Stimulated activated naive CD8-positive, alpha-beta T cell treated with anti-CD3 and anti-CD28 coated beads, Interleukin-15, amount 100 ng/mL, for 72 hours (primary cell): ENCODE results near the gene ITCH.
"Not testable (repeated sequence)": the region's sequence is repeated elsewhere in the genome, so short reads cannot be mapped to it uniquely, and the experiment has no call there.

Experiments used
- ATAC-seq: fragments of 150-1000 bp; cut with Tn5 transposase; 2 replicates; pipeline ENCODE4 v1.10.0; 2021; ENCODE audit warnings: mild to moderate bottlenecking, moderate library complexity
- DNase-seq, 2 donors: peaks; one replicate each; pipeline ENCODE4 v3.0.0; 2021 to 2022
- H3K27ac Mint-ChIP-seq, 2 donors: one replicate each; pipeline ENCODE4 v1.8.0; 2022; ENCODE audit warnings: mild to moderate bottlenecking in 2 of 2, mixed read lengths in 2 of 2, moderate library complexity in 2 of 2
- H3K27me3 Mint-ChIP-seq: one replicate; pipeline ENCODE4 v1.8.0; 2022; ENCODE audit warnings: mixed read lengths
- H3K4me1 Mint-ChIP-seq: one replicate; pipeline ENCODE4 v1.8.0; 2022; ENCODE audit warnings: mild to moderate bottlenecking, mixed read lengths
- H3K4me3 Mint-ChIP-seq, 2 donors: one replicate each; pipeline ENCODE4 v1.8.0; 2022; ENCODE audit warnings: mild to moderate bottlenecking in 2 of 2, mixed read lengths in 2 of 2, moderate library complexity in 1 of 2
- H3K9me3 Mint-ChIP-seq, 2 donors: one replicate each; pipeline ENCODE4 v1.8.0; 2022; ENCODE audit warnings: mixed read lengths in 2 of 2

The ITCH gene

GRCh38 chr20:34511891-34512265, 148.8 kb downstream of the ITCH start:
- Mint-ChIP-seq H3K9me3 (no peaks in the 10 kb centered on the region), H3K27me3 (no peaks in the 10 kb centered on the region), H3K4me1 (peaks cover 10% of the 10 kb centered on the region), H3K4me3 (no peak overlapping the region), H3K27ac (no peak overlapping the region)
- DNase-seq (no peak), ATAC-seq (no peak)

DNA sequence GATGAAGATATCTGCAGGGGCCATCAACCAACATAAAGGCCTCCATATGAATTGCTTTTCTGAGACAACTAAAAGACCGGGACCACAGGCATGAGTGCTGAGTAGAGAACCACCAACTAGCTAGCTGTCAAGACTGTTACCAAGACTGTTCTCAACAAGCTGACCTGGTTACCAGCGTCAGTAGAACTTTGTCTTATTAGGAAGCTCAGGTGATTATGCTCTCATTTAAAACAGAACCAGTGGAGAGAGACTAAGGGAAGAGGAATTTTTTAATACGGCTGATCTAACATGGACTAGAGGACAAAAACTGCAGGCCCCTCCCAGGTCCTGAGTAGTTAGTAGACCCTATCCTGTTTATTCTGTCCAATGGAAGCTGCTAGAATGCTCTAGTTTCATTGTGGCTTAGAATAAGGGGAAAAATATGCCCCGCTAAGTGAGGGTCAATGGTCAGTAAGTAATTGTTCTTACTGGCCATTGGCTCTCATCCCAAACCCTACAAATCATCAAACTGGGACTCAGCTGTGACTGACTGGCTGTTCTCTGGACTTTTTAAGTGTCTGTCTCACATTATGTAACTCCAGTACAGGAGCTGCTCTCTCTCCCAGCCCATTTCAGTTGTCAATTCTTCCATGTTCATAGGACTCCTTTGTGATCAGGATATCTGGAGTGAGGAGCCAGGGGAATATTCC, 149.3 kb downstream of the ITCH start:
- Mint-ChIP-seq H3K27ac (peak overlapping the region in 1 of 2 donors; percentile 49), H3K9me3 (no peaks in the 10 kb centered on the region), H3K4me3 (no peak overlapping the region), H3K4me1 (peaks cover 10% of the 10 kb centered on the region), H3K27me3 (no peaks in the 10 kb centered on the region)
- ATAC-seq (no peak), DNase-seq (no peak)

GRCh38 chr20:34512955-34513419, 149.9 kb downstream of the ITCH start:
- ATAC-seq (no peak), DNase-seq (no peak)
- no peaks in the 10 kb centered on the region for H3K27me3 Mint-ChIP-seq
- H3K4me3 Mint-ChIP-seq: no peak overlapping the region
- H3K9me3 Mint-ChIP-seq: no peaks in the 10 kb centered on the region
- H3K27ac Mint-ChIP-seq: no peak overlapping the region
- peaks cover 15% of the 10 kb centered on the region for H3K4me1 Mint-ChIP-seq

- Mint-ChIP-seq H3K4me1 (peaks cover 23% of the 10 kb centered on the region), H3K27ac (peak overlapping the region in 1 of 2 donors; percentile 8)
- not testable (repeated sequence) for DNase-seq, H3K4me3 Mint-ChIP-seq, H3K9me3 Mint-ChIP-seq, ATAC-seq, H3K27me3 Mint-ChIP-seq
Observed at GRCh38 chr20:34514034-34514433, 151.0 kb downstream of the ITCH start.

GRCh38 chr20:34514897-34515483, 151.9 kb downstream of the ITCH start:
- H3K4me3 Mint-ChIP-seq: peak overlapping the region; percentile 99 to 100
- no peaks in the 10 kb centered on the region for H3K9me3 Mint-ChIP-seq
- no peaks in the 10 kb centered on the region for H3K27me3 Mint-ChIP-seq
- ATAC-seq: peak; percentile 19
- H3K4me1 Mint-ChIP-seq: peaks cover 24% of the 10 kb centered on the region
- peak overlapping the region; percentile 99 for H3K27ac Mint-ChIP-seq
- DNase-seq: no peak

GRCh38 chr20:34515484-34516246, 152.6 kb downstream of the ITCH start:
- ATAC-seq: peak; percentile 84
- Mint-ChIP-seq H3K27ac (peak overlapping the region; percentile 99), H3K27me3 (no peaks in the 10 kb centered on the region), H3K4me3 (peak overlapping the region; percentile 99 to 100), H3K9me3 (no peaks in the 10 kb centered on the region), H3K4me1 (peaks cover 30% of the 10 kb centered on the region)
- DNase-seq: peak; percentile 75 to 77

GRCh38 chr20:34516247-34517113, 153.4 kb downstream of the ITCH start, which contains the start of gene DYNLRB1:
Gene DYNLRB1 (plus strand): TSS chr20:34516422. CDS start chr20:34516459, 37 bp downstream.
- H3K4me3 Mint-ChIP-seq: peak within 1 kb of the TSS; percentile 99 to 100

DNA sequence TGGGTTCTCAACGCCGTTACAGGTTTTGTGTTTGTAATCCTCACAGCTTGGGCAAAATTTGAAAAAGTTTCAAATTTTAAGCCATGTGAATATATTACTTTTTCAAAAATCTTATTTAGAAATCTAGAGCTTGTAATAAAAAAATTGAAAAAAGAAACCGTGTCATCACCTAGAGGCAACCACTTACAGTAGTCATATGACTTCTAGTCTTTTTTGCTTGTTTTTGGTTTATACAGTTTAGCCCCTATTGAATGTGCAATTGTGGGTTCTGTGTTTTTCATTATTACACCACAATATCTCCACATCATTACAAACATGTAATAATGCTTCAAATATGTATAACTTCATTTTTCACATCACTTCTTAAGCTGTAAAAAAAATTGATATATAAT, 154.0 kb downstream of the ITCH start:
- ATAC-seq (peak; percentile 20), DNase-seq (no peak)
- H3K27me3 Mint-ChIP-seq: no peaks in the 10 kb centered on the region
- peak overlapping the region; percentile 99 for H3K27ac Mint-ChIP-seq
- peaks cover 39% of the 10 kb centered on the region for H3K4me1 Mint-ChIP-seq
- peak overlapping the region; percentile 99 to 100 for H3K4me3 Mint-ChIP-seq
- no peaks in the 10 kb centered on the region for H3K9me3 Mint-ChIP-seq

More at GRCh38 chr20:34516247-34517113, 153.4 kb downstream of the ITCH start, which contains the start of gene DYNLRB1:
- H3K4me1 Mint-ChIP-seq: peaks cover 36% of the 10 kb centered on the region
- H3K9me3 Mint-ChIP-seq: no peaks in the 10 kb centered on the region
- ATAC-seq: peak; percentile 87
- peak; percentile 94 for DNase-seq
- H3K27ac Mint-ChIP-seq: peak within 1 kb of the TSS; percentile 99
- H3K27me3 Mint-ChIP-seq: no peaks in the 10 kb centered on the region

DNA sequence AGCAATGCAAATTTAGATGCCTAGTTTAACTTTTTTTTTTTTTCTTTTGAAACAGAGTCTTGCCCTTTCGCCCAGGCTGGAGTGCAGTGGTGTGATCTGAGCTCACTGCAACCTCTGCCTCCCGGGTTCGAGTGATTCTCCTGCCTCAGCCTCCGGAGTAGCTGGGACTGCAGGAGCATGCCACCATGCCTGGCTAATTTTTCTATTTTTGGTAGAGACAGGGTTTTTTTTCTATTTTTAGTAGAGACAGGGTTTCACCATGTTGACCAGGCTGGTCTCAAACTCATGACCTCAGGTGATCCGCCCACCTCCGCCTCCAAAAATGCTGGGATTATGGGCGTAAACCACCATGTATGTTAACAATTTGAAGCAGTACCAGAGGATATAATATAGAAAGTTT, 155.8 kb downstream of the ITCH start:
- H3K4me3 Mint-ChIP-seq, ATAC-seq, H3K27me3 Mint-ChIP-seq, H3K9me3 Mint-ChIP-seq, H3K27ac Mint-ChIP-seq, DNase-seq: not testable (repeated sequence)
- H3K4me1 Mint-ChIP-seq: peaks cover 56% of the 10 kb centered on the region

- ATAC-seq, H3K27me3 Mint-ChIP-seq, DNase-seq, H3K27ac Mint-ChIP-seq, H3K9me3 Mint-ChIP-seq, H3K4me3 Mint-ChIP-seq: not testable (repeated sequence)
- peaks cover 50% of the 10 kb centered on the region for H3K4me1 Mint-ChIP-seq
Observed at GRCh38 chr20:34519841-34520240, 156.8 kb downstream of the ITCH start.

GRCh38 chr20:34522969-34523871, 160.1 kb downstream of the ITCH start:
- peak overlapping the region in 1 of 2 donors; percentile 83 for H3K27ac Mint-ChIP-seq

DNA sequence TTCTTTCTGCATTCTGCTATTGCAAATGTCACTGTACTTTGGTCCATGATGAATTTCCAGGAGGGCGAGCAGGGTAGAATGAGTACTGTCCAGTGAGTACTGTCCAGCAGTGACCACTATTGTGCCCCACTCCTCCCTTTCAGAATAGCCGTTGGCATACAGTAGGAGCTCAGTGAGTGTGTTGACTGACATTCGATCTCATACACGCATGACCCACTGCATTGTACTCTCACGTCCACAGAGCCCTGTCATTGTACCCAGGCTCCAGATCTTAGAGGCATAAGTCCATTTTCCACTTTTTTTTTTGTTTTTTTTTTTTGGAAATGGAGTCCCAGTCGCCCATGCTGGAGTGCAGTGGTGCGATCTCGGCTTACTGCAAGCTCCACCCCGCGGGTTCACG, 161.4 kb downstream of the ITCH start:
- no peak for DNase-seq
- Mint-ChIP-seq H3K4me1 (peaks cover 33% of the 10 kb centered on the region), H3K4me3 (no peak overlapping the region), H3K9me3 (no peaks in the 10 kb centered on the region), H3K27ac (peak overlapping the region in 1 of 2 donors; percentile 63), H3K27me3 (no peaks in the 10 kb centered on the region)
- no peak for ATAC-seq

More at GRCh38 chr20:34522969-34523871, 160.1 kb downstream of the ITCH start:
- H3K4me1 Mint-ChIP-seq: peaks cover 39% of the 10 kb centered on the region
- peak; percentile 46 to 59 for DNase-seq
- H3K27me3 Mint-ChIP-seq: no peaks in the 10 kb centered on the region
- no peaks in the 10 kb centered on the region for H3K9me3 Mint-ChIP-seq
- H3K4me3 Mint-ChIP-seq: no peak overlapping the region
- ATAC-seq: peak; percentile 89

DNA sequence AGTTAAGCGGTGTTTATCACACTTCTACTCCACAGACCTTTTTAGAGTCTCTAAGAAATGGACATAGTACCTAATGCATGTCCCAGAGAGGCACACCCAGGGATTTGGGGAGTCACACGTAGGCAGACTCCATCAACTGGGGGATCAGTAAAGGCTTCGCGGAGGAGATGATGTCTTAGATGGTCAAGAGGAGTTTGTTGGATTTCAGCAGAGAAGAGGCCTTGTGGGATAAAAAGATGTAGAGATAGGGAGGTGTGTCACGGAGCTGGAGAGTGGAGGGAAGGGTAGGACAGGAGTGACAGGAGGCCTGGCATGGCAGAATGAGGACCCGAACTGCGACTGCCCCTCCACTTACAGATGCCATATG, 162.3 kb downstream of the ITCH start:
- no peaks in the 10 kb centered on the region for H3K27me3 Mint-ChIP-seq
- no peak overlapping the region for H3K4me3 Mint-ChIP-seq
- DNase-seq (no peak), ATAC-seq (no peak)
- peaks cover 29% of the 10 kb centered on the region for H3K4me1 Mint-ChIP-seq
- no peaks in the 10 kb centered on the region for H3K9me3 Mint-ChIP-seq
- H3K27ac Mint-ChIP-seq: peak overlapping the region in 1 of 2 donors; percentile 75

DNA sequence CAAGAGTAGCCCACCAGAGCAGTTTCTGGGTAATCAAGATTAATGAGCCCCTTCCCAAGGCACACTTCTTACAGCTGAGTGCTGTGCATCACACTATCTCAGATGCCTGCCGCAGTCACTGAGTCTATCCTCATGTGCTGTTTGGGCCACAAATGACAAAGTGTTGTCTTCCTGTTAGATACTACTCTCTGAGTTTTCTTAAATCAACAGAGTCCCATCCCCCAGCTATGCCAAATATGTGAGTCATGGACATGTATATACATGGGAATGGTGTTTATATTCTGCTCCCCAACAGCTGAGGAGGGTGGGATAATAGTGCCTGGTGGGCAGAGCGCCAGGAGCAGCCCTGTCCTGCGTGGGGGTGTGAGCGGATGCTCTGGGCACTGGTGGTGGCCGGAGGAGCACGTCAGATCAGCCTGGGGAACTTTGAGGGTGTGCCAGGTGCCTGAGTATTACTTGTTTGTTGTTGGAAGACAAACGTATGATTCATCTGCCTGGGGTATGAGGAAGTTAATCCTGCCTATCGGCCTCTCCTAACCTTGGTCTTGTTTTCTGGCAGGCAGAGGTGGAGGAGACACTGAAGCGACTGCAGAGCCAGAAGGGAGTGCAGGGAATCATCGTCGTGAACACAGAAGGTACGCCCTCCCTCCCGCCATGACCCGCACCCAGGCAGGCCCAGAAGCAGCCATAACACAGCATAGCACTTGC, 162.8 kb downstream of the ITCH start:
- Mint-ChIP-seq H3K27ac (no peak overlapping the region), H3K4me3 (no peak overlapping the region)
- DNase-seq: no peak

More for the DNA sequence above, 162.8 kb downstream of the ITCH start:
- no peaks in the 10 kb centered on the region for H3K9me3 Mint-ChIP-seq
- ATAC-seq: no peak
- peaks cover 24% of the 10 kb centered on the region for H3K4me1 Mint-ChIP-seq
- no peaks in the 10 kb centered on the region for H3K27me3 Mint-ChIP-seq
